Superior temporal gyrus (tissue), 1 donor: ENCODE measurements around the gene KCNQ1.

ENCODE experiments used
- DNase-seq: peaks from one replicate; pipeline ENCODE4 v3.0.0-alpha.2; 2016; ENCODE audit errors: extremely low spot score

Gene KCNQ1

DNA sequence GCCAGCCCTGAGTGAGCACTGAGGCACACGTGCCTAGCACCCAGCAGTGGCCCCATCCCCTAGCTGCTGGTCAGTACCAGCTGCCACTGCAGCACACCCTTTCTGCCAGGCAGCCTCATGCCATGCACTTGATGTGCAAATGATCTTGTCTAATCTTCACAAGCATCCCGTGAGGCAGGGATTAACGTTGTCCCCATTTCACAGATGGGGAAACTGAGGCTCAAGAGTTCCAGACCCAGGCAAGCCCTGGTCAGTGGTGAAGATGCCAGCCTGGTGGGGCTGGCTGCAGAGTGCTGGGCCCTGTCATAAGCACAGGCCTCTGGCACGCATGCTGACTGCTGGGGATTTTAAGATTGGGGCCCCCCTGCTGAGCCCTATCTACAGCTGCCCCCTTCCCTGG lies 449.1 kb downstream of the KCNQ1 start:
- no peak for DNase-seq

DNA sequence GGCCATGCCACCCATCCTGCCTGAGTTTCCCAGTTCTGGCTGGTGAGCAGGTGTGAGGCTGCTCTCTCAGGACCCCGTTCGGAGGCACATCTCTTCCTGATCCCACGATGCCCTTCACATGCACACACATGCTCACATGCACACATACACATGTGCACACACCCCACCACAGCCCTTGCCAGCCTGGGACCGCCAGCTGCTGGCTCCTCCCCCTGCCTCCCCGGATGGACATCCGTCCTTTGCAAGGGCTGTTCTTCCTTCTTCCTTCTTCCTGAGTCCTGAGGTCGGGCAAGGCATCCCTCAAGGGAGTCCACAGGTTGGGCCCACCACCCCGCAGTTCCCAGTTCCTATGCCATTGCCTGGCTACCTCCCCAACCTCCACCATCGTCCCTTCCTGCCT lies 451.2 kb downstream of the KCNQ1 start:
- no peak for DNase-seq

DNA sequence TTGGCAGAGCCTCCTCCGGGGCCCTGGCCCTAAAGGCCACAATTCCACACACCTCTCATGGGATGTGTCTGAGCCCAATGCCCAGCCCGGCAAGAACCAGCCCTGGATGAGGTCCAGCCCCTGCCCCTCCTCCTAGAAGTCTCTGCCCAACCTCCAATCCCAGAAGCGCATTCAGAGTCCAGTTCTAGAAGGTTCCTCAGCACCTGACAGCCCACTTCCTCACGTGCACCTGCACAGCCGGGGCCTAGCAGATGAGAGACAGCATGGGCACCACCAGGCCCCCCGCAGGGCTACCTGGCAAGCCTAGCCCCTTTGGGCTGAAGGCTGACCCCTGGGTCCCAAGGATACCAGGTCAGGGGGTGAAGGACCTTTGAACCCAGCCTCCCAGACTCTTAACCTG lies 452.2 kb downstream of the KCNQ1 start:
- DNase-seq, result no peak

DNA sequence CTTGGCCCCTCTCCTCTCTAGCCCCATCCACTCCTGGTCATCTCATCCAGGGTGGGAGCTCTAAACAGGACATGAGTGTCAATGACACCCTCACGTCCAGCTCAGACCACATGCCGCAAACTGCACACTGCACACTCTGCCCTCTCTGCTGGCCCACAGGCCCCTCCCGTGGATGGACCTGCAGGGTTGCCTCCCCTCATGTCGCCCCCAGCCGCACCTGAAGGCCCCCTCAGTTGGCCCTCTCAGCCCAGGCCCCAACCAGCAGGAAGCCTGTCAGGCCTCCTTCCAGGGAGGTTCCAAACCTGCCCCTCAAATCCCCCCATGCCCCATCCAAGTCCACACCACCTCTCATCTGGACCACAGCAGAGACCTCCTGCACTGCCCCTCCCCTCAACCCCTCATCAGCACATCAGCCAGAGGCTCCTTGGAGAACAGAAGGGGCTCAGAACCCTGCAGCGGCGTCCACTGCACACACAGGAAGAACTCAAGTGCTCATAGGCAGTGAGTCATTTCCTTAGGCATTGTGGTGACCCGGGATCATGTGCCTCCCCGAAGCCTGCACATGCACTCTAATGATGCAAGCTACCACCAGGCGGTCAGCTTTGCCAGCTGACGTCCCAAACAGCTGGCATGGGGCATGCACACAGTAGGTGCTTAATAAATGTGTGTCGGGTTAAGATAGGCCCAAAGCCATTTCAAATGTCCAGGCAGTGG lies 453.7 kb downstream of the KCNQ1 start:
- no peak for DNase-seq
